Activated CD8-positive, alpha-beta memory T cell treated with anti-CD3 and anti-CD28 coated beads, Interleukin-2, amount 50 U/mL, for 1 hour (primary cell): ENCODE measurements around the gene MS4A6A.

ENCODE experiments used
- DNase-seq: peaks from one replicate; pipeline ENCODE4 v3.0.0-alpha.2; 2020; ENCODE audit errors: extremely low read depth

The MS4A6A gene

DNA sequence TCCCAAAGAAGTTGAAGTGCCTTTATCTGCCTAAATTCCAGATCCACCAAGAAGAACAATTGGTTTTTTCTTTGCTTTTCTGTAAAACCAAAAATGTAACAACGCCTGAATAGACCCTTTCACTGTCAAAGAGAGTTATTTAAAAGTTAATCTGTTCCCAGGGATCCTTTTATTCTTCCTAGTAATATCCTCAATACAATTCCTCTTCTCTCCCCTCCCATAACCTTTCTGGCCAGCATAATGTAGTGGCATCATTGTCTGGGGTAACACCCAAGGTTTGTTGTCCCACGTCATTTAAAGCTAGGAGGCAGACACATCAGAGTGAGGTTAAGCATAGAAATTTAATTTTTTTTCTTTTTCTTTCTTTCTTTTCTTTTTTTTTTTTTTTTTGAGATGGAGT, 54.5 kb downstream of the MS4A6A start:
- no peak for DNase-seq

DNA sequence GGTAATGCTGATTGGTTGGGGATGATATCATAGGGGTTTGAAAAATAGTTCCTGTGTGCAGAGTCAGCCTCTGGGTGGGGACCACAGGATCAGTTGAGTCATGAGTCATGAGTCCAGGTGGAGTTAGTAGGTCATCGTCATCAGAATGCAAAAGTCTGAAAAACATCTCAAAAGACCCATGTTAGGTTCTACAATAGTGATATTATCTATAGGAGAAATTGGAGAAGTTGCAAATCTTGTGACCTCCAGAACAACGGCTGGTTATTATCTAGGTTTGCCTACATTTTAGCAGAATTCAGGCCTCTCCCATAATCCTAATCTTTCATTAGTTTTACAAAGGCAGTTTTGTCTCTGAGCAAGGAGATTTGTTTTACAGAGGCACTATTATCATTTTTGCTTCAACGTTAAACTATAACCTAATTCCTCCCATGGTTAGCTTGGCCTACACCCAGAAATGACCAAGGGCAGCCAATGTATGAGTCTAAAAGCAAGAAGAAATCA, 55.5 kb downstream of the MS4A6A start:
- no peak for DNase-seq

DNA sequence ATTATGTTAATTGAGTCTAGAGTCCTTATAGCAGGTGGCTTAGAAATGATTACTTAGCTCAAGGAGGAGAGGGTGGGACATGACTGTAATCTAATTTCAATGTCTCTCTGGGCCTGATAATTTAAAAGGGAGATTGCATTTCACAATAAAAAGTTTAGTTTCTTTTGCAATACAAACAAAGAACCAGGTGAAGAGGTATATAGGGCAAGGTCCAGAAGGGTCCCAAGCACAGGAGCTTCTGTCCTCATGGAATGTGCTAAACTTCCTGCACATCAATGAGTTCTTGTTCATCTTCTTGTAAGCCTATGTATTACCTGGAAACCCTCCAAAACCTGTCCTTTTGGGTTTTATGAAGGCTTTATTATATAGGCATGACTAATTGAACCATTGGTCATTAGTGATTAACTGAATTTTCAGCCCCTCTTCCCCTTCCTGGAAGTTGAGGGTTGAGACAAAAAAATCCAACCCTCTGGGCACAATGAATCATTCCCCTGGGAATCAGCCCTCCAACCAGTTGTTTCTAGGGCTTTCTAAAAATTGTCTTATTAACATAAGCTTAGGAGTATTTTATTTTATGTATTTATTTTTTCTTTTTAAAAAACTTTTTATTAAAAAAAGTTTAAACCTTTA, 56.8 kb downstream of the MS4A6A start:
- DNase-seq: no peak

DNA sequence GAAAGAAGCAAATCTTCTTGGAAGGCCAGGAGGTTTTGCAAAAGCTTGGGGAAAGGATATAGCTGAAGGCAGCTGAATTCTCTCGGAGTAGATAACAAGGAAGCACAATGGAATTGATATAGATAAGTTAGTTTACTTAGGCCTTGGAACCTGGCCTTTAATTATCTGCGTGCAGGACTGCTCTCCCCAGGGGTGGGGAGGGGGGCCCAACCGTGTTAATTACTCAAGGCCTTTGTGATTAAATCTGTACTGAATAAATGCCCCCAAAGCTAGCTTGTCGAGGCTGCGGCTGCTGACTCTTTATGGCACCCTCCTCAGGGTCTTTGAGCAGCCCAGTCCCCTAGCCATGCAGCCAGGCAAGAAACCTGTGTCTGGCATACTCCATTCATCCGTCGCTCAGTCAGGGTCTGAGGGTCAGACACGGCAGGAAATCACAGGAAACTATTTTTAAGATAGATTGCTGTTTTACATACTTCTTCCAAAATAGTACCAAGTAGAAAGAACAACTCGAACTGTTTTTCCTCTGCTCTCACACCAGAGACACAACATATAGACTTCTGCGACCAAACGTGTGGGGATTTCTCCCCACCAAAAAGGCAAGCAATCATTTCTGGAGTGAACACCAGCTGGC, 58.0 kb downstream of the MS4A6A start:
- DNase-seq: no peak
